Left renal pelvis (tissue), 4 donors: ENCODE results near the gene CCL22. TPM values are rescaled to one million over a fixed set of nuclear protein-coding genes. Genes with fewer than 3 reads are reported as not detected.

Experiments
- polyA plus RNA-seq, 4 donors: library from polyadenylated mRNA; unstranded; fragments of 120-200 nt; gene quantifications; one replicate each; pipeline ENCODE4 v1.2.1, GENCODE V29; 2013; ENCODE audit not compliant: insufficient read length in 4 of 4

Gene CCL22
- polyA plus RNA-seq, 4 donors: 0.04 to 0.15 (median 0.11) TPM

Other genes with a start within 250 kb of the CCL22 start
- 100 to 1,000 TPM in 3 of 4 donors, 10 to 100 TPM in 1; 78.3 to 124 (median 120) TPM for gene PSME3IP1, start 172.7 kb upstream of the CCL22 start, polyA plus RNA-seq
- 10 to 100 TPM; 36.0 to 52.2 (median 48.9) TPM for gene RSPRY1, start 172.5 kb upstream of the CCL22 start, polyA plus RNA-seq
- gene ARL2BP, start 113.5 kb upstream of the CCL22 start, polyA plus RNA-seq: 100 to 1,000 TPM in 1 of 4 donors, 10 to 100 TPM in 3; 68.2 to 101 (median 87.3) TPM
- 10 to 100 TPM in 3 of 4 donors, 1 to 10 TPM in 1; 2.0 to 31.9 (median 17.8) TPM for gene PLLP, start 74.1 kb upstream of the CCL22 start, polyA plus RNA-seq
- 10 to 100 TPM; 12.6 to 34.7 (median 28.4) TPM for gene CX3CL1, start 13.7 kb downstream of the CCL22 start, polyA plus RNA-seq
- gene CCL17, start 46.0 kb downstream of the CCL22 start, polyA plus RNA-seq: under 1 TPM in 2 of 4 donors, not detected in 2; 0.41 to 0.56 TPM
- 10 to 100 TPM; 52.6 to 96.9 (median 90.0) TPM for gene CIAPIN1, start 88.6 kb downstream of the CCL22 start, polyA plus RNA-seq
- gene COQ9, start 88.7 kb downstream of the CCL22 start, polyA plus RNA-seq: 100 to 1,000 TPM in 1 of 4 donors, 10 to 100 TPM in 3; 41.2 to 113 (median 89.9) TPM
- 10 to 100 TPM; 69.6 to 89.1 (median 82.8) TPM for gene POLR2C, start 103.9 kb downstream of the CCL22 start, polyA plus RNA-seq
- 10 to 100 TPM; 23.8 to 37.8 (median 28.2) TPM for gene DOK4, start 127.7 kb downstream of the CCL22 start, polyA plus RNA-seq
- 10 to 100 TPM; 13.4 to 33.7 (median 18.6) TPM for gene CCDC102A, start 177.8 kb downstream of the CCL22 start, polyA plus RNA-seq
- 1 to 10 TPM in 2 of 4 donors, under 1 TPM in 2; 0.34 to 1.3 (median 1.1) TPM for gene ADGRG5, start 183.9 kb downstream of the CCL22 start, polyA plus RNA-seq